Measurements from ENCODE around the gene RHEBL1. TPM values are rescaled to one million over a fixed set of nuclear protein-coding genes. Genes with fewer than 3 reads are reported as not detected.

The RHEBL1 gene
- total RNA-seq, 1 experiment from 2014 or later: 9.0 TPM

GRCh38 chr12:49030119-49030518, 39.7 kb downstream of the RHEBL1 start:
- Mint-ChIP-seq H3K9me3 (no peaks in the 10 kb centered on the region), H3K27ac (no peak overlapping the region), H3K4me1 (no peaks in the 10 kb centered on the region), H3K27me3 (ENCODE audit: low read depth) (no peaks in the 10 kb centered on the region), H3K36me3 (peaks cover 55% of the 10 kb centered on the region), H3K4me3 (no peak overlapping the region)
- TF ChIP-seq ZNF423 (CRISPR knock-in tag; IDR thresholded peaks at IDR 0.05) (no peak), ZBTB43 (CRISPR knock-in tag; IDR thresholded peaks at IDR 0.05) (no peak), CDX4 (CRISPR knock-in tag; IDR thresholded peaks at IDR 0.05; ENCODE audit: borderline replicate concordance) (no peak), FOXJ3 (CRISPR knock-in tag; IDR thresholded peaks at IDR 0.05; ENCODE audit: borderline replicate concordance) (no peak)
- POLR2A ChIA-PET: interaction anchor here (0.6 to 0.9 kb wide), 2 partner anchors 10 to 12 kb away, joined by 3 to 4 read pairs; no protein-coding TSS in a partner anchor
- ATAC-seq (no peak), DNase-seq (ENCODE audit: low spot score) (no peak)
- CTCF ChIA-PET: interaction anchor here (1.0 to 2.4 kb wide), 4 partner anchors 10 to 58 kb away, joined by 4 to 8 read pairs (median 7); no protein-coding TSS in a partner anchor

GRCh38 chr12:49028666-49029275, 41.0 kb downstream of the RHEBL1 start:
- DNase-seq (ENCODE audit: low spot score): no peak
- peaks cover 50% of the 10 kb centered on the region for H3K36me3 Mint-ChIP-seq
- H3K4me3 Mint-ChIP-seq: no peak overlapping the region
- H3K27me3 Mint-ChIP-seq (ENCODE audit: low read depth): no peaks in the 10 kb centered on the region
- CTCF ChIA-PET: interaction anchor here (1.2 to 1.4 kb wide), 2 partner anchors 11 to 16 kb away, joined by 3 to 4 read pairs; partner anchors contain the start of gene PRKAG1
- no peak overlapping the region for H3K27ac Mint-ChIP-seq
- no peaks in the 10 kb centered on the region for H3K9me3 Mint-ChIP-seq
- ATAC-seq: no peak
- H3K4me1 Mint-ChIP-seq: no peaks in the 10 kb centered on the region
- POLR2A ChIA-PET: no interaction called here
- no peak for TF ChIP-seq ZNF138 (CRISPR knock-in tag; conservative IDR thresholded peaks at IDR 0.05)
- TF ChIP-seq ZNF532 (CRISPR knock-in tag; IDR thresholded peaks at IDR 0.05; ENCODE audit: borderline replicate concordance): no peak
- TF ChIP-seq ATF2 (CRISPR knock-in tag; IDR thresholded peaks at IDR 0.05; ENCODE audit: borderline replicate concordance, low read depth): no peak
- TF ChIP-seq MAX (CRISPR knock-in tag; IDR thresholded peaks at IDR 0.05): no peak
- no peak for TF ChIP-seq GTF2I (CRISPR knock-in tag; conservative IDR thresholded peaks at IDR 0.05)
- TF ChIP-seq ATF3 (CRISPR knock-in tag; conservative IDR thresholded peaks at IDR 0.05): no peak
- no peak for TF ChIP-seq ZNF671 (CRISPR knock-in tag; IDR thresholded peaks at IDR 0.05)
- no peak for TF ChIP-seq SOX15 (CRISPR knock-in tag; IDR thresholded peaks at IDR 0.05)
- no peak for TF ChIP-seq OVOL2 (CRISPR knock-in tag; IDR thresholded peaks at IDR 0.05; ENCODE audit: borderline replicate concordance)
- no peak for TF ChIP-seq NFE2L1 (CRISPR knock-in tag; IDR thresholded peaks at IDR 0.05)
- TF ChIP-seq RORB (CRISPR knock-in tag; IDR thresholded peaks at IDR 0.05): no peak
- TF ChIP-seq ZNF423 (CRISPR knock-in tag; IDR thresholded peaks at IDR 0.05): no peak
- no peak for TF ChIP-seq ERG (CRISPR knock-in tag; IDR thresholded peaks at IDR 0.05)
- no peak for TF ChIP-seq SMAD4 (CRISPR knock-in tag; IDR thresholded peaks at IDR 0.05)
- TF ChIP-seq ZNF425 (CRISPR knock-in tag; conservative IDR thresholded peaks at IDR 0.05): no peak
- no peak for TF ChIP-seq MXD4 (CRISPR knock-in tag; IDR thresholded peaks at IDR 0.05; ENCODE audit: borderline replicate concordance)
